Caco-2 (cell line): ENCODE data around the gene NAB1. TPM values are rescaled to one million over a fixed set of nuclear protein-coding genes. Genes with fewer than 3 reads are reported as not detected.

Experiments used
- BruUV-seq: library from RNA; stranded (reverse); fragments of 400-500 nt; replicated peaks from 2 replicates; lab custom pipeline; 2021; lab: Mats Ljungman, UMichigan
- CTCF ChIA-PET: fragments of 300-600 bp; sonication (Branson Sonifier 250); formaldehyde crosslinking; loops from one replicate; lab custom pipeline; 2022; ENCODE audit warnings: antibody characterized with exemption; lab: Charles Lee
- POLR2A ChIA-PET: fragments of 300-600 bp; sonication (Branson Sonifier 250); formaldehyde crosslinking; loops from one replicate; lab custom pipeline; 2022; ENCODE audit warnings: antibody characterized with exemption; lab: Charles Lee
- DNase-seq, 2 experiments: peaks; one replicate each; pipeline versions ENCODE4 v3.0.0 to v3.0.0-alpha.2; 2020 to 2022
- H3K27me3 ChIP-seq: replicated peaks from 2 replicates; pipeline ENCODE4 v1.6.0; 2011; ENCODE audit warnings: low read length; ENCODE audit not compliant: control insufficient read depth, insufficient read depth
- H3K36me3 ChIP-seq: 2 replicates; pipeline ENCODE4 v1.5.1; 2011; ENCODE audit warnings: low read length; ENCODE audit not compliant: control insufficient read depth, insufficient read depth
- H3K4me1 ChIP-seq: fragments of 250-450 bp; sonication (Bioruptor Pico); 2 replicates; pipeline ENCODE4 v1.5.1; 2020; ENCODE audit warnings: mild to moderate bottlenecking
- H3K4me3 ChIP-seq: 2 replicates; pipeline ENCODE4 v1.5.1; 2011; ENCODE audit warnings: low read depth, mild to moderate bottlenecking, control low read depth, low read length
- H3K9me3 ChIP-seq: fragments of 250-450 bp; sonication (Bioruptor Pico); 2 replicates; pipeline ENCODE4 v1.5.1; 2020; ENCODE audit warnings: mild to moderate bottlenecking, moderate library complexity
- H3K27ac Mint-ChIP-seq: one replicate; pipeline ENCODE4 v1.8.0; 2022; ENCODE audit warnings: mixed read lengths; ENCODE audit not compliant: unreplicated experiment
- H3K27me3 Mint-ChIP-seq: one replicate; pipeline ENCODE4 v1.8.0; 2022; ENCODE audit warnings: mixed read lengths; ENCODE audit not compliant: insufficient read depth, unreplicated experiment
- H3K36me3 Mint-ChIP-seq: one replicate; pipeline ENCODE4 v1.8.0; 2022; ENCODE audit warnings: mild to moderate bottlenecking, mixed read lengths; ENCODE audit not compliant: insufficient read depth, unreplicated experiment
- H3K4me1 Mint-ChIP-seq: one replicate; pipeline ENCODE4 v1.8.0; 2022; ENCODE audit warnings: low read depth, mixed read lengths; ENCODE audit not compliant: unreplicated experiment
- H3K4me3 Mint-ChIP-seq: one replicate; pipeline ENCODE4 v1.8.0; 2022; ENCODE audit warnings: mild to moderate bottlenecking, moderate library complexity, mixed read lengths; ENCODE audit not compliant: unreplicated experiment
- H3K9me3 Mint-ChIP-seq: one replicate; pipeline ENCODE4 v1.8.0; 2022; ENCODE audit warnings: mixed read lengths; ENCODE audit not compliant: unreplicated experiment
- intact Hi-C: fragments of 100-400 bp; cut with micrococcal nuclease; formaldehyde crosslinking; loops from one replicate; pipeline ENCODE4 v1.10.0; 2022; ENCODE audit not compliant: unreplicated experiment
- total RNA-seq: library from RNA; stranded (reverse); gene quantifications from 2 replicates; pipeline ENCODE4 v1.2.3, GENCODE V29; 2022
- TF ChIP-seq, protein P1 (sequence below), 2 experiments: fragments of 200-600 bp in 1 of 2; IDR thresholded peaks; 1 replicate in 1 of 2; 2 replicates in 1 of 2; pipeline versions ENCODE4 v1.5.1 to v1.8.0; 2011 to 2022; ENCODE audit warnings: antibody characterized with exemption in 1 of 2, control low read depth in 1 of 2, inconsistent platforms in 1 of 2, low read depth in 1 of 2, low read length in 1 of 2, mild to moderate bottlenecking in 1 of 2, moderate library complexity in 1 of 2; ENCODE audit not compliant: insufficient read depth in 1 of 2, severe bottlenecking in 1 of 2, unreplicated experiment in 1 of 2

Gene NAB1
- total RNA-seq, 1 experiment from 2014 or later = 88.1 TPM

- H3K4me3 Mint-ChIP-seq = no peak overlapping the region
- ChIA-PET POLR2A (no interaction called here), CTCF (no interaction called here)
- TF ChIP-seq, protein P1, sequence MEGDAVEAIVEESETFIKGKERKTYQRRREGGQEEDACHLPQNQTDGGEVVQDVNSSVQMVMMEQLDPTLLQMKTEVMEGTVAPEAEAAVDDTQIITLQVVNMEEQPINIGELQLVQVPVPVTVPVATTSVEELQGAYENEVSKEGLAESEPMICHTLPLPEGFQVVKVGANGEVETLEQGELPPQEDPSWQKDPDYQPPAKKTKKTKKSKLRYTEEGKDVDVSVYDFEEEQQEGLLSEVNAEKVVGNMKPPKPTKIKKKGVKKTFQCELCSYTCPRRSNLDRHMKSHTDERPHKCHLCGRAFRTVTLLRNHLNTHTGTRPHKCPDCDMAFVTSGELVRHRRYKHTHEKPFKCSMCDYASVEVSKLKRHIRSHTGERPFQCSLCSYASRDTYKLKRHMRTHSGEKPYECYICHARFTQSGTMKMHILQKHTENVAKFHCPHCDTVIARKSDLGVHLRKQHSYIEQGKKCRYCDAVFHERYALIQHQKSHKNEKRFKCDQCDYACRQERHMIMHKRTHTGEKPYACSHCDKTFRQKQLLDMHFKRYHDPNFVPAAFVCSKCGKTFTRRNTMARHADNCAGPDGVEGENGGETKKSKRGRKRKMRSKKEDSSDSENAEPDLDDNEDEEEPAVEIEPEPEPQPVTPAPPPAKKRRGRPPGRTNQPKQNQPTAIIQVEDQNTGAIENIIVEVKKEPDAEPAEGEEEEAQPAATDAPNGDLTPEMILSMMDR (IDR thresholded peaks at IDR 0.05; ENCODE audit: insufficient read depth in 1 of 2, low read depth in 1 of 2, low read length in 1 of 2, severe bottlenecking in 1 of 2, unreplicated experiment in 1 of 2) = no peak
- no peaks in the 10 kb centered on the region for H3K9me3 Mint-ChIP-seq
- intact Hi-C loops = loop anchor here (10.0 kb wide), 1 partner anchor 277 kb away; the partner anchor contains the start of gene MFSD6
- H3K27ac Mint-ChIP-seq = no peak overlapping the region
- Histone ChIP-seq H3K27me3 (no peaks in the 10 kb centered on the region), H3K36me3 (peaks cover 1% of the 10 kb centered on the region; the same call in 1 of the 2 replicates), H3K4me1 (peaks cover 16% of the 10 kb centered on the region), H3K9me3 (no peaks in the 10 kb centered on the region), H3K4me3 (no peak overlapping the region)
- H3K4me1 Mint-ChIP-seq = peaks cover 24% of the 10 kb centered on the region
- BruUV-seq = no TSS peak
- H3K36me3 Mint-ChIP-seq = peaks cover 55% of the 10 kb centered on the region
- H3K27me3 Mint-ChIP-seq = no peaks in the 10 kb centered on the region
- DNase-seq = no peak
Measured at GRCh38 chr2:190682168-190682567, 33.3 kb downstream of the NAB1 start.

DNA sequence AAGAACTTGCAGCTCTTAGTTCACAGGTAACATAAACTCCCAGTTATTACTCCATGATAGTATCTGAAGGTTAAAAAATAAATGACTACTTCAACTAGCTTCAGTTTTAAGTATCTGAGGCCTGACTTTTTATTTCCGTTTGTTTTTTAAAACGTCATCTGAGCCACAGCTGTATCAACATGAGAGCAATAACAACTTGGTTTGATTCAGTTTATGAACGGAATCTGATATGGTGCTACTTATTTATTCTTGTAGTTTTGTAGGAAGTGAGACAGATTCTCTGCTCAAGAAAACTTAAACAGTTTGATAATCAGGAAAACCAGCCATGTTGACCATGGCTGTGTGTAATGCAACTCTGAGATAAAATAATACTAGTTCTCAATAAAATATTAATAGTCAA is 34.9 kb downstream of the NAB1 start:
- peaks cover 68% of the 10 kb centered on the region for H3K36me3 Mint-ChIP-seq
- intact Hi-C loops = loop anchor here (10.0 kb wide), 1 partner anchor 279 kb away; the partner anchor contains the start of gene MFSD6
- H3K36me3 ChIP-seq = peaks cover 1% of the 10 kb centered on the region; the same call in 1 of the 2 replicates
- no peak overlapping the region for H3K4me3 Mint-ChIP-seq
- no peak overlapping the region for H3K27ac Mint-ChIP-seq
- H3K9me3 Mint-ChIP-seq = no peaks in the 10 kb centered on the region
- POLR2A ChIA-PET = interaction anchor here (0.5 kb wide), 1 partner anchor 336 kb away, joined by 3 read pairs; no protein-coding TSS in a partner anchor
- H3K4me1 ChIP-seq = peaks cover 16% of the 10 kb centered on the region
- CTCF ChIA-PET = no interaction called here
- DNase-seq = no peak
- H3K4me3 ChIP-seq = no peak overlapping the region
- TF ChIP-seq, protein P1 (IDR thresholded peaks at IDR 0.05; ENCODE audit: insufficient read depth in 1 of 2, low read depth in 1 of 2, low read length in 1 of 2, severe bottlenecking in 1 of 2, unreplicated experiment in 1 of 2) = no peak
- H3K4me1 Mint-ChIP-seq = peaks cover 15% of the 10 kb centered on the region
- no peaks in the 10 kb centered on the region for H3K27me3 ChIP-seq
- H3K27me3 Mint-ChIP-seq = no peaks in the 10 kb centered on the region
- BruUV-seq = no TSS peak
- H3K9me3 ChIP-seq = no peaks in the 10 kb centered on the region

GRCh38 chr2:190684931-190685330 is 36.0 kb downstream of the NAB1 start:
- no peaks in the 10 kb centered on the region; the same call in 1 of the 2 replicates for H3K36me3 ChIP-seq
- no peak for DNase-seq
- Mint-ChIP-seq H3K36me3 (peaks cover 68% of the 10 kb centered on the region), H3K27me3 (no peaks in the 10 kb centered on the region), H3K4me1 (peaks cover 8% of the 10 kb centered on the region), H3K27ac (no peak overlapping the region), H3K9me3 (no peaks in the 10 kb centered on the region), H3K4me3 (no peak overlapping the region)
- no peaks in the 10 kb centered on the region for H3K27me3 ChIP-seq
- intact Hi-C loops = loop anchor here (10.0 kb wide), 1 partner anchor 280 kb away; the partner anchor contains the start of gene MFSD6
- BruUV-seq = no TSS peak
- POLR2A ChIA-PET = no interaction called here
- H3K4me1 ChIP-seq = peaks cover 7% of the 10 kb centered on the region
- CTCF ChIA-PET = no interaction called here
- TF ChIP-seq, protein P1 (IDR thresholded peaks at IDR 0.05; ENCODE audit: insufficient read depth in 1 of 2, low read depth in 1 of 2, low read length in 1 of 2, severe bottlenecking in 1 of 2, unreplicated experiment in 1 of 2) = no peak
- no peaks in the 10 kb centered on the region for H3K9me3 ChIP-seq
- no peak overlapping the region for H3K4me3 ChIP-seq
